Dermis blood vessel endothelial cell (primary cell): ENCODE results near the gene USP22. TPM values are rescaled to one million over a fixed set of nuclear protein-coding genes. Genes with fewer than 3 reads are reported as not detected.
"Not testable (repeated sequence)": the region's sequence is repeated elsewhere in the genome, so short reads cannot be mapped to it uniquely, and the experiment has no call there.

Source experiments
- DNase-seq: peaks from one replicate; pipeline ENCODE4 v3.0.0; 2010
- total RNA-seq: library from RNA; depleted of rRNA; stranded (reverse); fragments of >200 nt; gene quantifications from 2 replicates; pipeline ENCODE4 v1.2.3, GENCODE V29; 2014

The USP22 gene
- total RNA-seq, 1 donor from 2014 or later, result 342 TPM

DNA sequence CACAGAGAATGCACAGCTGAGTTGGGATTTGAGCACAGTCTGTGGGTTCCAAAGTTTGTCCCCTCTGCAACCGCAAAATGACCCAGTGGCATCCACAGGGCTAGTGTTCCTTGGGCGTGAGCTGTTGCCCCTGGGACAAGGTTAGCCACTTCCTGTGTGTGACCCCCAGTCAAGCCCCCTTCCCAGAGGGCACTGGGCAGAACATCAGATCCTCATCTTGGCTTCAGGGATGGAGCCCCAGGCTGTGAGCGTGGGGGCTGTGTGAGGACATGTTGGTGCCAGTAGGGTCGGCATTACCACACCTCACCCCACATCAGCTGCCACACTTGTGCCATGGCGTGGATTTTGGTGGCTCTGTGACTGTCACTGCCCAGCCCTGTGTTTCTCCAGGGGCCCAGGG is 55.3 kb downstream of the USP22 start:
- DNase-seq, result no peak

DNA sequence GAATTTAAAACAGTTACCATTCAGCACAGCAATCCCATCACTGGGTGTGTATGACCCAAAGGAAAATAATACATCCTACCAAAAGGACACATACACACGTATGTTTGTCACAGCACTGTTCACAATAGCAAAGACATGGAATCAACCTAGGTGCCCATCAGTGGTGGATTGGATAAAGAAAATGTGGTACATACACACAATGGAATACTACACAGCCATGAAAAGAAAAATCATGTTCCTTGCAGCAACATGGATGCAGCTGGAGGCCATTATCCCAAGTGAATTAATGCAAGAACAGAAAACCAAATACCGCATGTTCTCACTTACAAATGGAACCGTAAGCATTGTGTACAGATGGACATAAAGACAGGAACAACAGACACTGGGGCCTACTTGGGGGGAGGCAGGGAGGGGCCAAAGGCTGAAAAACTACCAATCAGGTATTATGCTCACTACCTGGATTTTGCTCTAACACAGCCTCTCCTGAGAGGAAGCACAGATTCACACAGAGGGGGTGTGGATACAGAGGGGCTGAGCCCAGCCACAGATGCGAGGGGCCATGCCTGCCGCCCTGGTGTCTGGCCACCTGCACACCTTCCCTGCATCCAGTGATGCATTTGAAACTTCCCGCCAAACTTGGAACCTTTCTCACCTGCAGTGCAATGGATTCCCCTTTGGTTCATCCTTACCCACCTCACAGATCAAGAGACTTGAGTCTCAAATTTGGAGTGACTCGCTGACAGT is 55.9 kb downstream of the USP22 start:
- DNase-seq, result no peak

DNA sequence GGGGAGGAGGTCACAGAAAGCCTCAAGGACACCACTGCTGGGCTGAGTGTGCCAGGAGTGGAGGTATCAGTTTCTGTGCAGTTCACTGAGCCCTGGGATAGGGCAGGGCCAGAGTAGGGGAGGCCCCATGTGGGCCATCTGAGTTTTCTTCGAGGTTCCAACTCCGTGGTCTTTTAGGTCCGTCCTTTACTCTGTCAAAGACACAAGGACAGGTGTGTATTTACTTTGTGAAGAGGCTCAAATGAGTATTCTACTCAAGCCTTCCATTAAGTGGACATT is 59.5 kb downstream of the USP22 start:
- DNase-seq, result no peak

DNA sequence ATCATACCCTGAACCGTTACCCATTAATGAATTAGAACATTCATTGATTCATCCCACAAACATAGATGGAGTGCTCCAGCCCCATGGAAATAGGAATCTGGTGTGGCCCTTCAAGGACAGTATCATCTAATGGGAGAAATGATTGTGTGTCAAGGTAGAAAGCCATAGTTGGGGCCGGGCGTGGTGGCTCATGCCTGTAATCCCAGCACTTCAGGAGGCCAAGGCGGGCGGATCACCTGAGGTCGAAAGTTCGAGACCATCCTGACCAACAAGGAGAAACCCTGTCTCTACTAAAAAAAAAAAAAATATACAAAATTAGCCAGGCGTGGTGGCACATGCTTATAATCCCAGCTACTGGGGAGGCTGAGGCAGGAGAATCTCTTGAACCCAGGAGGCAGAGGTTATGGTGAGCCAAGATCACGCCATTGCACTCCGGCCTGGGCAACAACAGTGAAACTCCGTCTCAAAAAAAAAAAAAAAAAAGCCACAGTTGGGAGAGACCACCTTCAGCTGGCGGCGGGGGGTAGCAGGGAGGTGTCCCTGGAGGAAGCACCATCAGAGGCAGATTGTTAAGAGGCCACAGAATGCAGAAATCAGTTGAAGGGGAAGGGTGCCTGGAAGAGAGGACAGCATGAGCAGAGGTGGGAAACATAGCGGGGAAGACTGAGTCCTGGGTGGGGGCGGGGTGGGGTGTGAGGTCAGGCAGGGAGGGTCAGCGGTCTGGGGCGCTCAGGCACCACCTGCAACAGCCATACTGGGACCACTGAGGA is 60.0 kb downstream of the USP22 start:
- DNase-seq, result no peak

DNA sequence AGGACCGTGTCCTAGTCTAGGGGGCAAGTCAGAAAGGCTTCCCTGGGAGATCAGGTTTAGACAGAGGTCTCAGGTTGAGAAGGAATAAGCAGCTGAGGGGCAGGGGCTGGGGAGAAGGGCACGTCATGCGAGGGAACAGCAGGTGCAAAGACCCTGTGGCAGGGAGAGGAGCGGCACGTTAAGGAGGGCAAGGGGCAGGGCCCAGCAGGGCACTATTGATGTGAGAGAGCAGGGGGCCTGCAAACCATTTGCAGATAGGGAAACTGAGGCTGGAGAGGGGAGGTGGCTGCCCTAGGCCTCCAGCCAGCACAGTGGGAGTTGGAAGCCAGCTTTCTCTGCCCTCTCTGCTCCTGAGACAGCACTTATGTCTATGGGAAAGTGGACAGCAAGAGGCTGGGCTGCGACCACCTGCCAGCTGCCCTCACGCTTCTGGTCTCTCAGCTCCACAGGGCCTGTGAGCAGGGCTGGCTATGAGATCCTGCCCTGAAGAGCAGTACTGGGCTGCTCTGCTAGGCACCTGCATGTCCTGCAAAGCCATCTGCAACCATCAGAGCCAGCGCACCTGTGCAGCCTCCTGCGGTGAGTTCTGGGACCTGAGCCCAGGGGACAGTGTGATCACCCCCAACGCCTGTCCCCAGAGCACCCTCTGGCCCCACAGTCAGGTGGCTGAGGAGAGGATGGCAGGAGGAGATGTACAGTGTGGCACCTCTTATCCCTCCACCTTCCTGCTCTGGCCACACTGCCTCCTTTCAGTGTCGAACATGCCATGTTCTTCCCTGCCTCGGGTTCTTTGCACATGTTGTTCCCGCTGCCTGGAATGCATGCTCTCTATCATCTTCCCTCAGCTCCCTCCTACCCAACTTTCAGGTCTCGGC is 61.5 kb downstream of the USP22 start:
- no peak for DNase-seq

DNA sequence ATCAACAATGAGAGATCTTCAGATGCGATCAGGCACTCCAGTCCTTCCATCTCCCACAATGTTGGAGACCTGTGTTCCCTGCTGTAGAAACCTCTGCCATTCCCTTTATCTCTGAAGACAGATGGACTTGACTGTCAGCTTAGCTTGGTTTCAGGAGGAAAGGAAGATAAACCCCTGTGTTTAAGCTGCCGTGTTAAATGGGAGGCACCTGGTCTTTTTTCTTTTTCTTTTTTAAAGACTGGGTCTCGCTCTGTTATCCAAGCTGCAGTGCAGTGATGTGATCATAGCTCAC is 63.1 kb downstream of the USP22 start:
- no peak for DNase-seq

DNA sequence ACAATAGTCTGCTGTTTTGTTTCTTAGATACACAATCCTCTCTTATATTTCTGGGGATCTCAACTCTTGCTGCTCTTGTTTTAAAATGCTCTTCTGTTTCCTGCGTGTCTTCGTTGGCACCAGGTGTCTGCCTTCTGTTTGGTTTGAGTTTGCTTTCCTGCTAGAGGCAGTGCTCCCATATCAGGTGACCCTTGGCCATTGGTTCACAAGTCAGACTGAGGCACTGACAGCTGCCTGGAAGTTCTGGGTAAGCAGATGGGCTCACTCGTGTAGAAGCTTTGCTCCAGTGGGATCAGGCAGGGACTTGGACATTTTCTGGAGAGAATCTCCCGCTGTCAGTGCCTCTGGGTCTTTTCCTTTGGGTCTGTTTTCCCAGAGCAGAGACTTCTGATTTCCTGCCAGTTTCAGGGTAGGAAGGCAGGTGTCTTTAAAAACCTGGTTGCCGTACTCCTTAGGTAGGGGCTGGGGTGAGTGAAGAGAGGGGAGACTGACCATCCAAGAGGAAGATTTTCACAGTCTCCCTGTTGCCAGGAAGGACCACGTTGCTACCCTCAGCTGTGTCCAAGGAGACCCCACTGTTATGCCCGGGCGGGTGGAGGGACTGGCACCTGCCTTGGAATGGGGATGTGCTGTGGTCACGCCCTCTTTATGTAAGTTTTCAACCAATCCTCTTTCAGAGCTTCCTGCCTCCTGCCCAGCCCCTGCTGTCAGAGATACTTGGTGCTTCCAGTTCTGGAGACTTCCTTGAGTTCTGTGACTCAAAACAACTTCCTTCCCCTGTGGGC is 63.6 kb downstream of the USP22 start:
- peak; percentile 19 for DNase-seq

DNA sequence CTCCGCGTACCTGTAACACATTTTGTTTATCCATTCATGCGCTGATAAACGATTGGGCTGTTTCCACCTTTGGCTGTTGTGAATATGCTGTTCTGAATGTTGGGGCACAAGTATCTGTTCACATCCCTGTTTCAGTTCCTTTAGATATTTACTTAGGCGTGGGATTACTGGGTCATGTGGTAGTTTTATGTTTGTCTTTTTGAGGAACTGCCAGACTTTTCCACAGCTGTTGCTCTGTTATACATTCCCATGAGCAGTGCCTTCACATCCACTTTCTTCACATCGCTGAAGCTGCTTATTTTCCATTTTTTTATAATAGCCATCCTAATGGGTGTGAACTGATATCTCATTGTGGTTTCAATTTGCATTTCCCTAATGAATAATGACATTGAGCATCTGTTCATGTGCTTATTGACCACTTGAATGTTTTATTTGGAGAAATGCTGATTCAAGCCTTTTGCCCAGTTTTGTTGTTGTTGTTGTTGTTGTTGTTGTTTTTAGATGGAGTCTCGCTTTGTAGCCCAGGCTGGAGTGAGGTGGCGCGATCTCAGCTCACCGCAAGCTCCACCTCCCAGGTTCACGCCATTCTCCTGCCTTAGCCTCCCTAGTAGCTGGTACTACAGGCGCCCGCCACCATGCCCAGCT is 65.1 kb downstream of the USP22 start:
- not testable (repeated sequence) for DNase-seq

DNA sequence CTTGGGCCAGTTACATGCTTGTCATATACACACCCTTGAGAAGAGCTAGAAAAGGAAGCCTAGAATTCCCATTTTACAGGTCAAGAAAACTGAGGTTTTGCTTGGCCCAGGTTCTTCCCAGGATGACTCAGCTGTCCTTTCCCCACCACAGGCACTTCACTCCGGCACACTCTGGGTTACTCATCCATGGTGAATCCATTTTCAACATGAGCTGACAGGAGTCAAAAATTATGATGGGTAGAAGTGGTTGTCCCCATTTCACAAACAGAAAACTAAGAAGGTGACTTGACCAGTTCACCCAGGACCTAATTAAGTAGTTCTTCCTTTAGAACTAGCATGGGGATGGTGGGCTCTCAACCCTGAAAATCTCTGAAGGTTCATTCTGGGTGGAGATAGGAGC is 67.2 kb downstream of the USP22 start:
- no peak for DNase-seq

DNA sequence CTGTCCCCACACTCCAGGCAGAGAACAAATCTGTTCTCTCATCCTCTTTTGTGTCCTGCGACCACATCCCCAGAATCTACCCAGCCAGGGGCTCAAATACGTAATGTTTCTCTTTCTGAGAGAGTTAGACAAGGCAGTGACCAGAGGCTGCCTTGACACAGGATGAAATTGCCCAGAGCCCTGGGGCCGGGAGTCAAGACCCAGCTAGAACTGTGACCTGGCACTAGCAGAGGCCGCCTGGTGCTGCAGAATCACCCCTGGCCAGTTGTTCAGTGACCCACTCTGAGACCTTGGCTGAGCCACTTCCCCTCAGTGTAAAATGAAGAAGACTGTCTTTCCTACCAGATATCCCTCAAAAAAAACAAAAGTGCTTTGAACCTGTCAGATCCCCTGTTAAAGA is 72.5 kb downstream of the USP22 start:
- no peak for DNase-seq

DNA sequence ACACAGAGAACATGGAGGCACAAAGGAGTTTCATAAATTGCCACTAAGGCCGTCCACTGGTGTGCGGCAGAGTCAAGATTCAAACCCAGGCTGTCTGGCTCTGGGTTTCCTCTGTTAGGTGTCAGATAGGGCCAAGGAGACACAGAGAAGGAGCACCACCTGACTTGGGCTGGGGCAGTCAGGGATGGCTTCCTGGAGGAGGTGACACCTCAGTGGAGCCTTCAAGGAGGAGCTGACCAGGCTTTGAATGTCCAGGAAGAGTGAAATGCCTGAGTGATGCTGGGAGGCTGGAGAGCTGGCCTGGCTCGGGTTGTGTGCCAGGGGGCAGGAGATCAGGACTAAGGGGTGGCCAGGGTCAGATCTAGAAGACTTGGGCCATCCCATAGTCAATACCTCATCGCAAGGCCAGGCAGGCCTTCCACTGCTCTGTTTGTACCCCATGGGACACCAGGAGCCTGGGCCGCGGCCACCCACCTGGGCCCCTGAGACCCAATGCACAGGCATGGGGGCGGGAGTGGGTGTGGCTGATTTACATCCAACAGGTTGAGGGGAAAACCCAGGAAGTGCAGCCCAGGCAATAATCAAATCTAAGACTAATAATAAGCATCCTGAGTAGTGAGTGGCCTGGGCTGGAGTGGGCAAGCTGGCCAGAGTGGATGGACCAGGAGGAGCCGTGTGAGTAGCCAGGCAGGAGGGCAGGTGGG is 73.7 kb downstream of the USP22 start:
- no peak for DNase-seq

DNA sequence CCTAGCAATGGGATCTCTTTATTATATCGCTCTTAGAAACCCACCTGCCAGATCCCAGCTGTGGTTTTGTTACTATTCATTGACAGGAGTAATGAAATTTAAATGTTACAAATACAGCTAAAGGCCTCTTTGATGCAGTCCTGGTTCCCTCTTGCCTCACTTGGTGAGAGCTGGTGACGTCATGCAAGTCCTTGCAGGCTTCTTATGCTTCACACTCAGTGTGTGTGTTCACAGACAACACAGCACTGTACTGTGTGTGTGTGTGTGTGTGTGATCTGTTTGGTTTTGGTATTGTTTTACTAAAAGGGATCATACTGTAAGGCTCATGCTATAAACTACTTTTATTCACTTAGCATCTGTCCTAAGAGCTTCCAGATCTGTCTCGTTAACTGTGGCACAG is 75.0 kb downstream of the USP22 start:
- DNase-seq, result no peak

DNA sequence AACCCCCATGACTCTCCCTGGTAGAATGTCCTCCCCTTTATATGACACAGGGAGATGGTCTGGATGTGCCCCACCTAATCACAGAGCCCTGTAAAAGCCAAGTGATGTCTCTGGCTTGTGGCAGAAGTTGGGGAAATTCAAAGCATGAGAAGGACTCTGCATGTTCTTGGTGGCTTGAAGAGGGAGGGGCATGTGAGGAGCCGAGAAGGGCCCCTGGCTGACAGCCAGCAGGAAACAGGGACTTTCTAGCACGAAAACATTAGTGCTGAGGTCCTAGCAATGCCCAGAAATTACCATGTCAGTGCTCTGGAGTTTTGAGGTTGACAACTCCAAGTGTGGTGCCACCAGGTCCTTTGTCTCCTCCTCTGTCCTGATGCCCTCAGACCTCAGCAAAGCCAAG is 75.9 kb downstream of the USP22 start:
- DNase-seq, result no peak

DNA sequence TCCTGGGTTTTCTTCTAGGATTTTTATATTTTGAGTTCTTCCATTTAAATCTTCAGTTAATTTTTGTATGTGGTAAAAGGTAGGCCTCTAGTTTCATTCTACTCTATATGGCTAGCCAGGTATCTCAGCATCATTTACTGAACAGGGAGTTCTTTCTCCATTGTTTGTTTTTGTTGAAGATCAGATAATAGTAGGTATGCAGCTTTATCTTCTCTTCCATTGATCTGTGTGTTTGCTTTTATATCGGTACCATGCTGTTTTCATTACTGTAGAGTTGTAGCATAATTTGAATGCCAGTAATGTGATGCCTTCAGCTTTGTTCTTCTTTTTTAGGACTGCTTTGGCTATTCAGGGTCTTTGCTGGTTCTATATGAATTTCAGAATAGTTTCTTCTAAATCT is 77.3 kb downstream of the USP22 start:
- DNase-seq, result no peak

DNA sequence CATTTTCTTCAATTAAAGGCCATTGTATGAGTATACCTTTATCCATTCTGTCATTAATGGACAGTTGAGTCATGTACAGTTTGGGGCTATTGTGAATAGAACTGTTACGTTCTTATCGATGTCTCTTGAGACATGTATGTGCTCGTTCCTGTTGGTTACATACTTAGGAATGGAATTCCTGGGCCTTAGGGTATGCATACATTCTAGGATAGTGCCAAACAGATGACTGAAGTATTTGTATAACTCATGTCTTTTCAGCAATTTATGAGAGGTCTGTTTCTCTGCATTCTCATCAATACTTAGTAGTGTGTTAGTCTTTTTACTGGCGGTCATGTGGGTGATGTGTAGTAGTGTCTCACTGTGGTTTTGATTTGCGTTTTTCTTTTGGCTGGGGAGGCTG is 81.2 kb downstream of the USP22 start:
- no peak for DNase-seq

DNA sequence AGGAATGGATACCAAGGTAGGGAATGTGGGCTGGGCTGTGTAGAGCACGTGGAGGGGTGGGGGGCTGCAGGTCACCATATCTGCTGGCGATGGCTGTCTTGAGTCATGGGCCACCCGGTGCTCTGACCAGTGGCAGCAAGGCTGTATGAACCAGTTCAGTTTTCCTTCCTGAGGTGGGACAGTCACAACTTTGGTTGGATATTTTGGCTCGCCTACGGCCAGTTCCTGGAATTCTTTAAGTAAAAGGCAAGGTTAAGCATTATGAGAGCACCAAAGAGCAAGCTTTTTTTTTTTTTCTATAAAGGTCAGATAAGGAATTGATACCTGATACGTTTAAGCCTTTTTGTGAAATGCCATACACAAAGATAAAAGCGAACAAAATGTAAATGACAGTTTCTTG is 81.9 kb downstream of the USP22 start:
- no peak for DNase-seq

DNA sequence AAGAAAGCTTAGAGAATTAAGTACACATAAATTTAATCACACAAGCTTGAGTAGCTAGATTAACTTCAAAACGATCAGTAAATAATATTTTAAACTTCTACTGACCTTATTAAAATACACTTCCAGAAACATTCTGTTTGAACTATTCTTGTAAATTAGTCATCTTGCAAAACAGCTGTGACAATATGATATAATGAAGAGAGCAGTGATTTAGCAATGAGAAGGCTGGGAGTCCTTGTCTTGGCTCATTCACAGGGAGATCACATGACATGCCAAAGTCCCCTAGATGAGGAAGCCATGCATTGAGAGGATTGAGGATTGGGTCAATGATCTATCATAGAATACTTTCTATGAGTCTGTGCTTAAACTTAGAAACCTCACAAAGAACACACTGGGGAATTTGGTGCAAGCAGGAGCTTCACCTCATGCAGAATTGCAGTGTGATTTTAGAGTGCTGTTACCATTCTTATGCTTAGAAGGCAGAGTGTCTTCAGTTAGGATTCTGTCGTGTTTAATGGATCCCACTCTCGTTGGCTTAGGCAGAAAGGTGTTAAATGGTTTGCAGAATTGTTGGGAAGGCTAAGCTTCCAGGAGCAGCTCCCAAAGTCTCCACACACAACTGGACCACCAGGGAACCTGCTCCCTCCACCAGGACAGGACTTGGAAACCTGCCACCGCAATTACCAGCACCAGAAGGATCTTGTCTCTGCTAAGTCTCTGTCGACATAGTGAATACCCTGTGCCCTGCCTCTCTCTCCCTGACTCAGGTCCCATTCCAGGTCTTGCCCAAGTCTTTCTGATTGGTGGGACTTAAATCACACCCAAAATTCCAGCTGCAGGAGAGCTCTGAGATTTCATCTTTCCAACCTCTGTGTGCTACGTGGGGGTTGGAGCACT is 87.1 kb downstream of the USP22 start:
- DNase-seq, result no peak

DNA sequence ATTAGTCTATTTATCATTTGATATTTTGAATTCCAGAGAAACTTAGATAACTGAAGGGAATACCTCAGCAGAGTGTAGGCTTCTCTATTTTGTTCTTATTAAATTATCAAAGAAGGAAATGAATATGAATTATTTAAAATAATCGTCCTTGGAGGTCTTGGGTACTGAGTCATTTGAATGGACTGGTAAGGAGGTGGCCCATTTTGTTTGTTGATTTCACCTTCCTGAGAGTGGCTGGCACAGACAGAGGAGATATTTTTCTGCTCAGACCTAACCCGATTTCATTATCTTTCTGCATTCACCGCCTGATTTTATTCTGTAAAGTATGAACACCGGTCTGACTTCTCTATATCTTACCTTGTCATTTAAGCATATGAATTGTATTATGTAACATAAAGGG is 88.0 kb downstream of the USP22 start:
- no peak for DNase-seq

DNA sequence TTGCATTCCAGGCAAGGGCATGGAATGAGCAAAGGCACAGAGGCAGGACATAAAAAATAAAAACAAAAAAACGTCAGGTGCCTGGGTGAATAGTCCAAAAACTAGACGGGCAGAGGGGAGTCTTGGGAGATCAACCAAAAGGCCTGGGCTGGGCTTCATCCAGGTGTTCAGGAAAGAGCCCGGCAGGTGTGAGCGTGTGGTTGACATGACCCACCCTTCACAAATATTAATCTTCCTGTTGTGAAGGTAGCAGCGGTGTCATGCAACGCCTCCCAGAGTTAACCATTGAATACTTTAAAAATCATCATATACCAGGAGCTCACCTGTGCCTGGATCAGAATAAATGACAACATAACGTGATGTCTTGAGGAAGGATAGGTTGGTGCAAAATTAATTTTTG is 90.6 kb downstream of the USP22 start:
- DNase-seq, result no peak
